Measurements from ENCODE around the gene MXRA7.
A peak's percentile ranks its signal among the peaks of the same experiment; 100 is the strongest.

The MXRA7 gene

DNA sequence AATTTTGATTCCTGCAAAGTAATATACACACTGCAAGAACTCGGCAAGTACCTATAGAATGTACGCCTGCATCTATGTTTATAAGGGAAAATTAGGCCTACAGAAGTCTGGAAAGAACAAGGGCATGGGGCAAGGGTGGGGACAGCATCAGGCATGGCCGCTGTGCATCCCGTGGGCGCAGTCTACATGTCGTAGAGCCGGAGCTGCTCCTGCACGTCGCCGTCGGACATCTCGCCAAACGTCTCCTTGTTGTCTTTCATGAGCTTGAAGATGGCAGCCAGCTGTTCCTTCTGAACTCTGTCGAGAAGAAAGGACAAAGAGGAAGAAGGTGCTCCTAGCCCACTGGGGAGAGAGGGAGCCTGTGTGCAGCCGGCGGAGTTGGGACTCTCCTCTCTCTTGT, 33.4 kb downstream of the MXRA7 start:
- no peak for DNase-seq (ENCODE audit: low read depth)

- no peak for DNase-seq (ENCODE audit: low read depth)
These were observed 34.1 kb downstream of the MXRA7 start for GRCh38 chr17:76676629-76677028.

GRCh38 chr17:76675648-76676047, 35.1 kb downstream of the MXRA7 start:
- DNase-seq (ENCODE audit: low read depth), result no peak

- no peak for DNase-seq (ENCODE audit: low read depth)
These were observed 36.2 kb downstream of the MXRA7 start for GRCh38 chr17:76674600-76674999.

DNA sequence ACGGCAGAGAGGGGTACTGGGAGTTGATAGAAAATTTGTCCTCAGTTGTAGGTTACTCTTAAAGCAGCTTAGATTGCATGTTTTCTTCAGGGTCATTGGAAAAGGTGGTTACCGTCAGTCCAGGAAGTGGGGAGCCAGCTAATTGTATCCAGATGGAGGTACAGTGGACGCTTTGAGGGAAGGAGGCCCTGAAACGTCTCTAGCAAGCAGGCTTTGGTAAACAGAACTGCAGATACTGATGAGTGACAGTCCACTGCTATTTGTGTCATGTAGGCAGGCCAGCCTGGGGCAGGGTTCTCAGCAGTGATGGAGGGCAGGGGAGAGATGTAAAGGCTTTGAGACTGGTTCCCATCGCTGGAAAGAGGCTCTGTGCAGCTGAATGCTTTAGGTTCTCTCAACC, 37.0 kb downstream of the MXRA7 start:
- DNase-seq (ENCODE audit: low read depth), result no peak

DNA sequence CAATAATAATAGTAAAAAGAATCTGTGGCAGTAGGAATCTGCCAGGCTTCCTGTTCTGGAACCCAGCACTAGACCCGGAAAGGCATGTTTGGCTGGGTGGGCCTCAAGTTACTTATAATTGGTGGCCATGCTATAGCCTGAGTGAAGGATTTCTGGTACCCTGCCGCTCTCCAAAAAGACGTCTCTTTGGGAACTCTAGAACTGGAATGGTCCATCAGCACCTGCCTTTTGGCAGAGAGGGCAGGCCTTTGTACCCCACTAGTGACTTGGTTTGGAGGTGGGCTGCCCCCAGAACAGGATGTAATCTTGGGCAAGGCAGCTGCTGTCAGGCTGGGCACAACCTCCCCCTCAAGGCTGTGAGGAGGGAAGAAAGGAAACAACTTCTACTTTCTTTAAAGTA, 37.9 kb downstream of the MXRA7 start:
- DNase-seq (ENCODE audit: low read depth), result no peak

DNA sequence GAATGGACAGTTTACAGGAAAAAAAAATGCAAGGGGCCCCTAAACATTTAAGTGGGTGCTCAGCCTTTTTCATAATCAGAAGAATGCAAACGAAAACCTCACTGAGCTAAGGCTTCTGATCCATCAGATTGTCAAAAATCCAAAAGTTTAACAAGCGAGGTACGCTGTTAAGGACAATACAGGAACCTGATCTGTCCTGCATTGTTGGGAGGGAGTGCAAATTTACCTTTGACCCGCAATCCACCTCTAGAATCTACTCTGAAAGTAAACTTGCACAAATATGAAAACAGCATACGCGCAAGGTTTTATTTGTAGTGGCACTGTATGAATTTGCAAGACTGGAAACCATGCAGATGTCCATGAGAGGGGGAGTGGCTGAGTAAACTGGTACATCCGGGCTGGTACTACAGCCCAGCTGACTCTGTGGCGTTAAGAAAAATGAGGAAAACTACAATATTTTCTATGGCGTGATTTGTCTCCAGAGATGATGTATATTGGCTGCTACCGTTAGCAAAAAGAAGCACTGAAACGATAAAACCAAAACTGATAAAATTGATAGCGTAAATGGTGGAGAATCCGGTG, 38.4 kb downstream of the MXRA7 start:
- DNase-seq (ENCODE audit: low read depth), result no peak

- DNase-seq (ENCODE audit: low read depth), result no peak
These were observed 38.9 kb downstream of the MXRA7 start for GRCh38 chr17:76671912-76672262.

GRCh38 chr17:76671123-76671911, 39.4 kb downstream of the MXRA7 start:
- DNase-seq (ENCODE audit: low read depth), result peak; percentile 99

DNA sequence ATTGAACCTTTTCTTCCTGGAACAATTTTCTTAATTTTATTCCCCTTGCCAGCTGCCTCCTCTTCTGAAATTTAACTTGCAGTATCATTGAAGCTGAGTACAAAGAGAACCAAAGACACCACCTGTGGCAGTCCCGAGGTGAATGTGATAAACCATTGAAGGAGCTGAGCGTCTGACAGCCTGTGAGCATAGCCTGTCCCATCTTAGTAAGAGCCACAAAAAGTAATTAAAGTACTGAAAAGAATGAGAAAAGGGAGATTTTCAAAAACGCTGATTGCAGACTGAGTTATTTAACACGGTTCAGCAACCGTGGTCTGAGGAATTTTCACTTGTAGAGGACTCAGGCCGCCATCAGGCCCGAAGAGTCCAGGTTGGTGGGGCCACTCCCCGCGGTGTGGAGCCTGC, 40.0 kb downstream of the MXRA7 start:
- no peak for DNase-seq (ENCODE audit: low read depth)

GRCh38 chr17:76670020-76670717, 40.6 kb downstream of the MXRA7 start:
- DNase-seq (ENCODE audit: low read depth), result no peak

- no peak for DNase-seq (ENCODE audit: low read depth)
These were observed 42.8 kb downstream of the MXRA7 start for GRCh38 chr17:76667786-76668453.

DNA sequence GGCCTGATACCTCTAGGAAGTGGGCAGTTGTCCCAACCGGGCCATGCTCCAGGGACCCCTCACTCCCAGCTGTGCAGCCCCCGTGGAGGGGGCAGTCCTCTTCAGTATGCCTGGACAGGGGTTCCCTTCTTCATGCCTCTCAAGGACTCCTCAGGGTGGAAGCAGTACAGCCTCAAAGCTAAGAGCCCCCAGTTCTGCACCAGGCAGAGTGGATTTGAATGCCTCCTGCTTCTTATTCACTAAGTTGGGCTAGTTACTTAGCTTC, 43.3 kb downstream of the MXRA7 start:
- no peak for DNase-seq (ENCODE audit: low read depth)

DNA sequence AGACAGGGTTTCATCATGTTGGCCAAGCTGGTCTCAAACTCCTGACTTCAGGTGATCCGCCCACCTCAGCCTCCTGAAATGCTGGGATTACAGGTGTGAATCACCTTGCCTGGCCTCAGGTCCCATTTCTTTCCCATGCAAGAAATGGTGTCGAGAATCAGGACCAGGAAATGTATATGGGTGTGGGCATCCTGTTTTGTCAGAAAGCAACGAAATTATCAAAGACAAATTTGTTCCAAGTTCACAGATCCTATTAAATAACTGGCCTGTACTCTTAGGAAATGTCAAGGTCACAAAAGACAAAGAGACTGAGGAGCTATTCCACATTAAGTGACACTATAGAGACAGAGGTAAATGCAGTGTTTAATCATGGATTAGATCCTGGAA, 50.1 kb downstream of the MXRA7 start:
- DNase-seq (ENCODE audit: low read depth), result no peak

DNA sequence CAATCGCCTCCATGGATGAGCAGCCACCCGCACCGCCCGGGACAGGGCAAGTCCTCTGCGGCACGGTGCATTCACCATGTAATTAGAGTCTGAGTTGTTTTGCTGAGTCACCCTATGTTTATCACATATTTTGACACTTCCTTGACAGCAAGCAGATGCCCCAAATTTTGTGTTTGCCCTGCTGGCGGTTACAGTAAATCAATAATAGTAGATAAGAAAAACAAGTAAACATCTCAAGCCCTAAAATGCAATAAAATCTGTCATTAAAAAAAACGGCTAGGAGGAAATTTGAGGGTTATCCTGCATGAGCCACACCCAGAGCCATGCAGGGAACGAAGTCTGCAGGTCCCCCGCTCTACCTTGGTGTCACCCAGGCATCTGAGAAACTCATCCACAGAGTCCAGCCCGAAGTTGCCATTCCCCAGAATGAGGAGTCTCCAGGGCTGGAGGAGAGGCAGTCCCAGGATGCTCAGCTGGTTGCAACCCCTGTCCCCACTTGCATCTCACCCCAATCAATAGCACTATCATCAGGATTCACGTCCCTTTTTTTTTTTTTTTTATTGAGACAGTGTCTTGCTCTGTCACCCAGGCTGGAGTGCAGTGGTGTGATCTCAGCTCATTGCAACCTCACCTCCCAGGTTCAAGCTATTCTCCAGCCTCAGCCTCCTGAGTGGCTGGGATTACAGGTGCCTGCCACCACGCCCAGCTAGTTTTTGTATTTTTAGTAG, 50.7 kb downstream of the MXRA7 start:
- DNase-seq (ENCODE audit: low read depth), result no peak

- no peak for DNase-seq (ENCODE audit: low read depth)
These were observed 52.5 kb downstream of the MXRA7 start for GRCh38 chr17:76658242-76658662.

DNA sequence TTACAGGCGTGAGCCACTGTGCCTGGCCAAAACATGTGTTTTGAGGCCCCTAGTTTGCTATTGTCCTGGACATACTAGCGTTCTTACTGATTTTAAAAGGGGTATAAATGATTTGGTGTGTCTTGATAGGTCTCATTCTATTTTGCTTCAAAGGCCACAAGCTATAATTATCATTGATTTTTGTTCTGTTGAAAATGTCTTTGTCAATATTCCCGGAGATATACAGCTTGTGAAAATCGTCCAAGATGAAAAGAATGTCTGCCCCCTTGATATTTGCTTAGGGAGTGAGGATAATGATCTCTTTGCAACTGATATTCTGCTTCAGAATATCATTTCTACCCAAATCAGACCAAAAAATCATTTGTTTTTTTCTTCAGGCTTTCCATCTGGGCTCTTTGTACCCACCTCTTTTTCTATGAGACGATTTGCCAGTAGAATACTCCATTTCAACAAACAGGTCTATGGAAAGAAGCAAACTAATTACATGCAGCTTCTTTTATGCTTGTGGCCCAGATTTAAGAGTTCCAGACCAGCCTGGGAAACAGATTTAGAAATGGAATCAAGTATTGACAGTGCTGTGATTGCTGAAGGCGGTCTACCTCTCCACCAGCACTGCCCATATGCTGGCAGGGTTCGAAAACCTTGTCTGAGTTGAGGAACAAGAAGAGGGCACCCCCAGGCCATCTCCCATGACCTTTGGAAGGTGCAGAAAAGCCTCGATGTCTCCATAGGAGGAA, 53.1 kb downstream of the MXRA7 start:
- no peak for DNase-seq (ENCODE audit: low read depth)

GRCh38 chr17:76654408-76654807, 56.4 kb downstream of the MXRA7 start:
- no peak for DNase-seq (ENCODE audit: low read depth)

GRCh38 chr17:76650504-76650903, 60.3 kb downstream of the MXRA7 start:
- no peak for DNase-seq (ENCODE audit: low read depth)

DNA sequence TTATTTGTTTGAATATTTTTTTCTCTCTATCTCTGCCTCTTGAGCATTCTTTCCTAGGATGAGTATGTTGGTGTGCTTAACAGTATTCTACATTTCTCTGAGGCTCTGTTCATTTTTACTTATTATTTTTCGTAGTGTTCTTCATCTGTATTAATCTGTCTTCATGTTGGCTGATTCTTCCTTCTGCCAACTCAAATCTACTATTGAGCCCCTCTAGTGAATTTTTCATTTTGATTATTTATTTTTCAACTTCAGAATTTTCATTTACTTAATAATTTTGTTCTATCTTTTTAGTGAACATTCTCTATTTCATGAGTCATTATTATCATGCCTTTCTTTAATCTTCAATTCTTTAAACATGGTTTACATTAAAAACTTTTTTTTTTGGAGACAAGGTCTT, 64.1 kb downstream of the MXRA7 start:
- no peak for DNase-seq (ENCODE audit: low read depth)

DNA sequence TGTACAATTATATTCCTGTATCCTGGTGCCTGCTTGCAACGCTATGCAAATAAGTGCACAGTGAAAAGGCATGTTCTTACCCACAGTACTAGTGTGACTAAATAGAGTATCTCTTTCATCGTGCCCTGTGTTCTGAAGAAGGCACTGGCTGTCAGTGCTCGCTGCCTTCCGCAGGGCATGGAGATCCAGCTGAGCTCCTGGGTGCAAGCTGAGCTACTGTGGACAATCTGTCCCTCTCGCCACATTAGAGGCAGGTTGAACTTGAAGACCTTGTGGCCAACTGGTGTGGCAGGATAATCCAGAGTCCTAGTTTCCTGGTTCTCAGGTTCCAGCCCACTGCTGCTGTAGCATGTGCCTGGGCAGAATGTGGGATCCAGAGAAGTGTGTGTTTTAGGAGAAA, 65.3 kb downstream of the MXRA7 start:
- no peak for DNase-seq (ENCODE audit: low read depth)

DNA sequence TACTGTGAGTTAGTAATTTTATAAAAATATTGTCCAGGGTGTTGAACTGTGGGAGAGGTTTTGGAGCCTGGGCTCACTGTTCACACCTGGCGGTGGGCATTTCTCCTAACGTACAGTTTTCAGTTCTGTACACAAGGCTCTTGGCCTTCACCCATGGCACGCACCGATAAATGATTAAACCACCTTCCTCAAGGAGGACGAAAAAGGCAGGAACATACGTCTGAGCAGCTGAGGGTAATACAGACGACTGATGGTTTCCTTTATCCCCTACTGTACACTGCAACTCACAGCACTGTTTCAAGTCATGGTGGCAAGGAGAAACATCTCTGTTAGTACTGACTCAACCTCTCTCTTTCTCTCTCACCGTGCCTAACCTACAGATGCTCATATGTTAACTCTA, 65.8 kb downstream of the MXRA7 start:
- DNase-seq (ENCODE audit: low read depth), result no peak

Measured in activated gamma-delta T cell treated with anti-CD3 and anti-CD28 coated beads, Interleukin-2, amount 50 U/mL, for 16 hours (primary cell).